Measurements from ENCODE around the gene GPR146. TPM values are rescaled to one million over a fixed set of nuclear protein-coding genes. Genes with fewer than 3 reads are reported as not detected.
A peak's percentile ranks its signal among the peaks of the same experiment; 100 is the strongest.

Gene GPR146
- total and polyA plus RNA-seq, 9 of the 15 experiments (the other 6 are each of a cell fraction or from before 2014, with no cell fraction given), result 0.22 to 3.6 (median 0.64) TPM; not detected in 2

DNA sequence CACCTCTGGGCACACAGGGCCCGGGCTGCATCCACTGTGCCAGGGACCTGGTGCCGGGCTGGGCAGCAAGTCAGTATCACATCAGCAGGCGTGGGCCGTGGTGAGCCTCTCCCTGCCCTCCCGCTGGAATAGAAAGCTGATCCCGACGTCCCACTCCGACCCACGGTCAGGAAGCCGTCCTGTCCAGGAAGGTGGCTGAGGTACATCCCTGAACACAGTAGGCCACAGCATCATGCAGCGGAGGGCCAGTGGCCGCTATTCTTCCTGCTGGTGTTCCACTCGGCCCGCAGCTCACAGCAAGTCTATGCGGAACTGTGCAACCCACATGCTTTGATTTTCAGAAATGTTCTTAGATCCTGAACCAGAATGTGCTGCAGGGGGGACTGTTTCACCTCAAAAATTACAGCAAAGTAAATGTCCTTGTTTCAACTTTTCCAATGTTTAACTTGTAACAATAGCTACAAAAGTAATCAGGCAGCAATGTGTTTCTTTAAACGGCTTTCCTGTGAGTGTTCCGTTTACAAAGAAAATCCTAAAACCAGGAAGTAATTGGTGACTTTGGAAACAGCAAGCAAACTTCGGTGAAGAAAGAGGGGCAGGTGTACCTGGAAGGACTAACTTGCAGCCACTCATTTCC is 676 bp upstream of the GPR146 start (continued):
- TF ChIP-seq EP400 (IDR thresholded peaks at IDR 0.05) (no peak; the same call in 1 of the 2 replicates), ZNF274 (IDR thresholded peaks at IDR 0.05; ENCODE audit: borderline replicate concordance, low read depth, low read length) (no peak), MEF2A (IDR thresholded peaks at IDR 0.05; ENCODE audit: control insufficient read depth, low read depth, low read length) (0 out of 2 replicates have a peak, but pooled peaks have one; percentile 25), ZNF408 (CRISPR knock-in tag; IDR thresholded peaks at IDR 0.05; ENCODE audit: low read depth) (no peak), ETV5 (CRISPR knock-in tag; IDR thresholded peaks at IDR 0.05; ENCODE audit: low read depth) (0 out of 2 replicates have a peak, but pooled peaks have one; percentile 25), ZC3H4 (CRISPR knock-in tag; IDR thresholded peaks at IDR 0.05; ENCODE audit: borderline replicate concordance) (peak; percentile 91), RBM34 (IDR thresholded peaks at IDR 0.05; ENCODE audit: borderline replicate concordance, insufficient read depth, low read length) (no peak), NFRKB (IDR thresholded peaks at IDR 0.05; ENCODE audit: low read depth) (peak; percentile 53; the same call in 1 of the 2 replicates), RFX7 (CRISPR knock-in tag; IDR thresholded peaks at IDR 0.05) (no peak), ZBED1 (IDR thresholded peaks at IDR 0.05) (no peak), LARP7 (IDR thresholded peaks at IDR 0.05) (no peak), ZFP30 (CRISPR knock-in tag; IDR thresholded peaks at IDR 0.05; ENCODE audit: borderline replicate concordance) (no peak), LCOR (CRISPR knock-in tag; IDR thresholded peaks at IDR 0.05) (no peak), NEUROD1 (IDR thresholded peaks at IDR 0.05; ENCODE audit: borderline replicate concordance, low read depth, low read length, partially characterized antibody) (peak; percentile 15), ERF (CRISPR knock-in tag; IDR thresholded peaks at IDR 0.05) (0 out of 2 replicates have a peak, but pooled peaks have one; percentile 66), DACH1 (IDR thresholded peaks at IDR 0.05; ENCODE audit: partially characterized antibody) (no peak), ZFP36 (IDR thresholded peaks at IDR 0.05; ENCODE audit: low read depth, low read length, partially characterized antibody) (no peak), JUN (IDR thresholded peaks at IDR 0.05; ENCODE audit: borderline replicate concordance, low read depth, low read length) (0 out of 2 replicates have a peak, but pooled peaks have one; percentile 14), JUN (CRISPR knock-in tag; IDR thresholded peaks at IDR 0.05; ENCODE audit: borderline replicate concordance) (no peak)
- TF ChIP-seq, protein P1, sequence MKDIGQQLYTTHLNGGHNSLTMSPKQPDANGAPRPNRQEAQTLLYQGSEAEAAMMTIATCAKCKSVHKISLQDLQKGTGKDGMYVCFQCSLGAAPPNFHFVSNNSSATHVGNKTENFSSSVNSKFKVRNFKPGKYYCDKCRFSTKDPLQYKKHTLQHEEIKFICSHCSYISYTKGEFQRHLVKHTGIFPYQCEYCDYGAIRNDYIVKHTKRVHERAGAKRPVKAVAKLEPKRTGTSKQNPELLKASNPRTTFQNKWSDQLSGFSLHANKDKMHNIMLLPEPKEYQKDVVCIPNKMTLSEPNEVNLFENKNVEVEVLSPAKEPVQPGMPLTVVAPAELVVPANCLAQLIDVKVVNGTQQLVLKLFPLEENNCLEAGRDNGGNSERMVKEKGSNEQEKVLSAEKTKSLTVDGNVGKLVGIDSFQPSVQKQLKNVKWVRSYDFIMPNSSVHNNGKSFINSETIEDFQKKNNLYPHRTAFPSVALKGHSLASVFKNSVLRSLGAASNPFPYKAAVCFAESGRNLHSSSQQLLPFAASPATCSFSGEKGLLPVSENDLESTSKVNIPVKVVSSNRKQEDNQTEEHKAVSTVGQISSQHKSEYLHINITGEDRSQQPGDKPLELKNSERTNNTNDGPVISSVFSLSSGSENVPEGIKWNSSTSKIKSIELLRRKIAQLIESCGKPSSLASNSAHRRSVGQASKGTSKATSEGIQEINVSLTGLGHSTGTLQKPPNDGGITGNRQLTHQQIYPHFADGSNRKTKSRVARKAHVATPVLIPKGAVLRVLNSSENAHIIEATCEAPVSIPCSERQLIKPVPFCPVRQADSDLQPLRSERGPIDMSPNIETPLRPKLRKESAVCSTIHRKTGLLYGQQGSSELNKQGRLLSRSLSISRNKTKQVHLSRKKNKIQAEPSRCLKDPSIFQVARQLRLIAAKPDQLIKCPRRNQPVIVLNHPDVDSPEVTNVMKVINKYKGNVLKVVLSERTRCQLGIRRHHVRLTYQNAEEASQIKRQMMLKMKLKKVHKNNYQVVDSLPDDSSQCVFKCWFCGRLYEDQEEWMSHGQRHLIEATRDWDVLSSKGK (CRISPR knock-in tag; IDR thresholded peaks at IDR 0.05), result no peak
- TF ChIP-seq, protein P2, sequence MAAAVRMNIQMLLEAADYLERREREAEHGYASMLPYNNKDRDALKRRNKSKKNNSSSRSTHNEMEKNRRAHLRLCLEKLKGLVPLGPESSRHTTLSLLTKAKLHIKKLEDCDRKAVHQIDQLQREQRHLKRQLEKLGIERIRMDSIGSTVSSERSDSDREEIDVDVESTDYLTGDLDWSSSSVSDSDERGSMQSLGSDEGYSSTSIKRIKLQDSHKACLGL (CRISPR knock-in tag; IDR thresholded peaks at IDR 0.05; ENCODE audit: borderline replicate concordance, poor library complexity, severe bottlenecking), result no peak
- TF ChIP-seq, protein P3, sequence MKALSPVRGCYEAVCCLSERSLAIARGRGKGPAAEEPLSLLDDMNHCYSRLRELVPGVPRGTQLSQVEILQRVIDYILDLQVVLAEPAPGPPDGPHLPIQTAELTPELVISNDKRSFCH (CRISPR knock-in tag; IDR thresholded peaks at IDR 0.05), result no peak
- TF ChIP-seq, protein P3 (tag; IDR thresholded peaks at IDR 0.05), result 0 out of 2 replicates have a peak, but pooled peaks have one; percentile 25
- TF ChIP-seq, protein P4, sequence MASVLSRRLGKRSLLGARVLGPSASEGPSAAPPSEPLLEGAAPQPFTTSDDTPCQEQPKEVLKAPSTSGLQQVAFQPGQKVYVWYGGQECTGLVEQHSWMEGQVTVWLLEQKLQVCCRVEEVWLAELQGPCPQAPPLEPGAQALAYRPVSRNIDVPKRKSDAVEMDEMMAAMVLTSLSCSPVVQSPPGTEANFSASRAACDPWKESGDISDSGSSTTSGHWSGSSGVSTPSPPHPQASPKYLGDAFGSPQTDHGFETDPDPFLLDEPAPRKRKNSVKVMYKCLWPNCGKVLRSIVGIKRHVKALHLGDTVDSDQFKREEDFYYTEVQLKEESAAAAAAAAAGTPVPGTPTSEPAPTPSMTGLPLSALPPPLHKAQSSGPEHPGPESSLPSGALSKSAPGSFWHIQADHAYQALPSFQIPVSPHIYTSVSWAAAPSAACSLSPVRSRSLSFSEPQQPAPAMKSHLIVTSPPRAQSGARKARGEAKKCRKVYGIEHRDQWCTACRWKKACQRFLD (CRISPR knock-in tag; IDR thresholded peaks at IDR 0.05), result peak; percentile 23; the same call in 1 of the 2 replicates
